GM23338 (cell line): ENCODE measurements around the gene SLC35F1.

ENCODE experiments used
- CREB1 ChIP-seq: fragments of 250-450 bp; sonication (Bioruptor Pico); IDR thresholded peaks from 2 replicates; pipeline ENCODE4 v1.5.0; 2020; ENCODE audit warnings: low read depth, mild to moderate bottlenecking, moderate library complexity
- EZH2 ChIP-seq: fragments of 200-600 bp; sonication (generic); IDR thresholded peaks from one replicate; pipeline ENCODE4 v1.8.0; 2017; ENCODE audit warnings: antibody characterized with exemption, mild to moderate bottlenecking, low read depth; ENCODE audit not compliant: unreplicated experiment
- EZH2phosphoT487 ChIP-seq: fragments of 200-600 bp; sonication (generic); IDR thresholded peaks from one replicate; pipeline ENCODE4 v1.8.1; 2018; ENCODE audit warnings: antibody characterized with exemption; ENCODE audit not compliant: unreplicated experiment
- POLR2AphosphoS5 ChIP-seq: IDR thresholded peaks from 2 replicates; pipeline ENCODE4 v1.6.1; 2016; ENCODE audit warnings: antibody characterized with exemption, low read depth
- ZNF331 ChIP-seq: fragments of 250-450 bp; sonication (Bioruptor Pico); IDR thresholded peaks from 2 replicates; pipeline ENCODE4 v1.5.0; 2020; ENCODE audit warnings: low read depth, mild to moderate bottlenecking, moderate library complexity
- TF ChIP-seq, protein P1 (sequence below): IDR thresholded peaks from one replicate; pipeline ENCODE4 v1.6.1; 2018; ENCODE audit warnings: antibody characterized with exemption; ENCODE audit not compliant: unreplicated experiment
- TF ChIP-seq, protein P2 (sequence below), 2 experiments: fragments of 200-600 bp in 1 of 2; sonication (generic) in 1 of 2; conservative IDR thresholded peaks; 2 replicates each; pipeline versions ENCODE4 v1.5.1 to v1.6.1; 2016 to 2017; ENCODE audit warnings: antibody characterized with exemption in 2 of 2, low read depth in 2 of 2, mild to moderate bottlenecking in 2 of 2, moderate library complexity in 1 of 2
- TF ChIP-seq, protein P3 (sequence below): IDR thresholded peaks from 2 replicates; pipeline ENCODE4 v1.6.1; 2016; ENCODE audit warnings: antibody characterized with exemption

DNA sequence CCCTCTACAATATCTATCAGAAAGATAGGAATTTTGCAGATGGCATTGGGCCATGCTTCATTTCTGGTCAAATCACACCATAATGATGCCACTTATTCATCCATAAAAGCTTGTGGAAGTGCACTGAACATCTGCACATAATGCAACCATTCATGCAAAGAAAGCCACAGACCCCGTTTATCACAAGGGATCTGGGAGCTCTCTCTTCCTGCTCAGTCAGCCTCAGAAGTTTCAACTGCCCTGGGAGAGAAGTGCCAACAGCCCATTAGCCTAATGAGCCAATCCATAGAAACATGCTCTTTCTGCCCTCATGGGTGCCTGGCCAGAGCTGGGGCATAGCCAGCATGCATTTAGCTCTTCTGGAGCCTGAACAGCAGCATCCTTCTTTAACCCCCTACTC is 85.8 kb downstream of the SLC35F1 start:
- TF ChIP-seq EZH2phosphoT487 = no peak
- TF ChIP-seq, protein P1, sequence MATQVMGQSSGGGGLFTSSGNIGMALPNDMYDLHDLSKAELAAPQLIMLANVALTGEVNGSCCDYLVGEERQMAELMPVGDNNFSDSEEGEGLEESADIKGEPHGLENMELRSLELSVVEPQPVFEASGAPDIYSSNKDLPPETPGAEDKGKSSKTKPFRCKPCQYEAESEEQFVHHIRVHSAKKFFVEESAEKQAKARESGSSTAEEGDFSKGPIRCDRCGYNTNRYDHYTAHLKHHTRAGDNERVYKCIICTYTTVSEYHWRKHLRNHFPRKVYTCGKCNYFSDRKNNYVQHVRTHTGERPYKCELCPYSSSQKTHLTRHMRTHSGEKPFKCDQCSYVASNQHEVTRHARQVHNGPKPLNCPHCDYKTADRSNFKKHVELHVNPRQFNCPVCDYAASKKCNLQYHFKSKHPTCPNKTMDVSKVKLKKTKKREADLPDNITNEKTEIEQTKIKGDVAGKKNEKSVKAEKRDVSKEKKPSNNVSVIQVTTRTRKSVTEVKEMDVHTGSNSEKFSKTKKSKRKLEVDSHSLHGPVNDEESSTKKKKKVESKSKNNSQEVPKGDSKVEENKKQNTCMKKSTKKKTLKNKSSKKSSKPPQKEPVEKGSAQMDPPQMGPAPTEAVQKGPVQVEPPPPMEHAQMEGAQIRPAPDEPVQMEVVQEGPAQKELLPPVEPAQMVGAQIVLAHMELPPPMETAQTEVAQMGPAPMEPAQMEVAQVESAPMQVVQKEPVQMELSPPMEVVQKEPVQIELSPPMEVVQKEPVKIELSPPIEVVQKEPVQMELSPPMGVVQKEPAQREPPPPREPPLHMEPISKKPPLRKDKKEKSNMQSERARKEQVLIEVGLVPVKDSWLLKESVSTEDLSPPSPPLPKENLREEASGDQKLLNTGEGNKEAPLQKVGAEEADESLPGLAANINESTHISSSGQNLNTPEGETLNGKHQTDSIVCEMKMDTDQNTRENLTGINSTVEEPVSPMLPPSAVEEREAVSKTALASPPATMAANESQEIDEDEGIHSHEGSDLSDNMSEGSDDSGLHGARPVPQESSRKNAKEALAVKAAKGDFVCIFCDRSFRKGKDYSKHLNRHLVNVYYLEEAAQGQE = no peak
- TF ChIP-seq, protein P2, sequence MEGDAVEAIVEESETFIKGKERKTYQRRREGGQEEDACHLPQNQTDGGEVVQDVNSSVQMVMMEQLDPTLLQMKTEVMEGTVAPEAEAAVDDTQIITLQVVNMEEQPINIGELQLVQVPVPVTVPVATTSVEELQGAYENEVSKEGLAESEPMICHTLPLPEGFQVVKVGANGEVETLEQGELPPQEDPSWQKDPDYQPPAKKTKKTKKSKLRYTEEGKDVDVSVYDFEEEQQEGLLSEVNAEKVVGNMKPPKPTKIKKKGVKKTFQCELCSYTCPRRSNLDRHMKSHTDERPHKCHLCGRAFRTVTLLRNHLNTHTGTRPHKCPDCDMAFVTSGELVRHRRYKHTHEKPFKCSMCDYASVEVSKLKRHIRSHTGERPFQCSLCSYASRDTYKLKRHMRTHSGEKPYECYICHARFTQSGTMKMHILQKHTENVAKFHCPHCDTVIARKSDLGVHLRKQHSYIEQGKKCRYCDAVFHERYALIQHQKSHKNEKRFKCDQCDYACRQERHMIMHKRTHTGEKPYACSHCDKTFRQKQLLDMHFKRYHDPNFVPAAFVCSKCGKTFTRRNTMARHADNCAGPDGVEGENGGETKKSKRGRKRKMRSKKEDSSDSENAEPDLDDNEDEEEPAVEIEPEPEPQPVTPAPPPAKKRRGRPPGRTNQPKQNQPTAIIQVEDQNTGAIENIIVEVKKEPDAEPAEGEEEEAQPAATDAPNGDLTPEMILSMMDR (conservative IDR thresholded peaks at IDR 0.05; ENCODE audit: low read depth in 2 of 2) = no peak
- no peak for TF ChIP-seq CREB1
- TF ChIP-seq EZH2 = no peak
- TF ChIP-seq, protein P3, sequence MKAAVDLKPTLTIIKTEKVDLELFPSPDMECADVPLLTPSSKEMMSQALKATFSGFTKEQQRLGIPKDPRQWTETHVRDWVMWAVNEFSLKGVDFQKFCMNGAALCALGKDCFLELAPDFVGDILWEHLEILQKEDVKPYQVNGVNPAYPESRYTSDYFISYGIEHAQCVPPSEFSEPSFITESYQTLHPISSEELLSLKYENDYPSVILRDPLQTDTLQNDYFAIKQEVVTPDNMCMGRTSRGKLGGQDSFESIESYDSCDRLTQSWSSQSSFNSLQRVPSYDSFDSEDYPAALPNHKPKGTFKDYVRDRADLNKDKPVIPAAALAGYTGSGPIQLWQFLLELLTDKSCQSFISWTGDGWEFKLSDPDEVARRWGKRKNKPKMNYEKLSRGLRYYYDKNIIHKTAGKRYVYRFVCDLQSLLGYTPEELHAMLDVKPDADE = no peak
- no peak for TF ChIP-seq POLR2AphosphoS5
- TF ChIP-seq ZNF331 (CRISPR knock-in tag) = no peak
